ENCODE data around the gene HES2. TPM values are rescaled to one million over a fixed set of nuclear protein-coding genes. Genes with fewer than 3 reads are reported as not detected.
"Not testable (repeated sequence)": the region's sequence is repeated elsewhere in the genome, so short reads cannot be mapped to it uniquely, and the experiment has no call there.

HES2 gene
- total RNA-seq, result 9.9 and 14.1 TPM in 2 replicates

GRCh38 chr1:6419804-6420453 lies at the start of gene HES2:
HES2 (minus strand) TSS chr1:6419919; CDS start chr1:6419820, 99 bp downstream.
- peak; percentile 44 for DNase-seq

GRCh38 chr1:6468729-6469461 lies 49.2 kb upstream of the HES2 start:
- no peak for DNase-seq

- no peak for DNase-seq
Measured at GRCh38 chr1:6467744-6468688, 48.3 kb upstream of the HES2 start.

- DNase-seq, result no peak
Measured at GRCh38 chr1:6467224-6467623, 47.5 kb upstream of the HES2 start.

- no peak for DNase-seq
Measured at GRCh38 chr1:6466751-6467150, 47.0 kb upstream of the HES2 start.

- DNase-seq, result no peak
Measured at GRCh38 chr1:6466023-6466422, 46.3 kb upstream of the HES2 start, which contains the start of gene TNFRSF25. TNFRSF25 (minus strand) TSS chr1:6466173; CDS start chr1:6466107, 66 bp downstream.

- DNase-seq, result no peak
Measured at GRCh38 chr1:6465461-6466005, 45.8 kb upstream of the HES2 start.

GRCh38 chr1:6464915-6465314 lies 45.2 kb upstream of the HES2 start:
- DNase-seq, result no peak

GRCh38 chr1:6464514-6464836 lies 44.8 kb upstream of the HES2 start:
- DNase-seq, result no peak

GRCh38 chr1:6463120-6463412 lies 43.3 kb upstream of the HES2 start:
- no peak for DNase-seq

- DNase-seq, result no peak
Measured at GRCh38 chr1:6462412-6463119, 42.8 kb upstream of the HES2 start.

GRCh38 chr1:6461538-6462411 lies 42.1 kb upstream of the HES2 start:
- no peak for DNase-seq

GRCh38 chr1:6461051-6461530 lies 41.4 kb upstream of the HES2 start:
- DNase-seq, result no peak

GRCh38 chr1:6460301-6461050 lies 40.8 kb upstream of the HES2 start:
- DNase-seq, result no peak

GRCh38 chr1:6459850-6460265 lies 40.1 kb upstream of the HES2 start:
- no peak for DNase-seq

- no peak for DNase-seq
Measured at GRCh38 chr1:6456800-6457466, 37.2 kb upstream of the HES2 start.

GRCh38 chr1:6455752-6456520 lies 36.2 kb upstream of the HES2 start:
- not testable (repeated sequence) for DNase-seq

GRCh38 chr1:6454856-6455751 lies 35.4 kb upstream of the HES2 start:
- peak; percentile 41 for DNase-seq
